GM21737 (cell line): ENCODE results near the gene MTMR3.
"Not testable (repeated sequence)": the region's sequence is repeated elsewhere in the genome, so short reads cannot be mapped to it uniquely, and the experiment has no call there.

Experiments
- ATAC-seq: cut with Tn5 transposase; IDR thresholded peaks from one replicate; pipeline ENCODE4 v1.9.1; 2021; ENCODE audit warnings: mild to moderate bottlenecking, moderate library complexity; ENCODE audit not compliant: unreplicated experiment

The MTMR3 gene

GRCh38 chr22:29954203-29954855 lies 71.4 kb downstream of the MTMR3 start:
- ATAC-seq: no peak

GRCh38 chr22:29956680-29957079 lies 73.7 kb downstream of the MTMR3 start:
- no peak for ATAC-seq

GRCh38 chr22:29958170-29958569 lies 75.2 kb downstream of the MTMR3 start:
- ATAC-seq: no peak

- no peak for ATAC-seq
These were observed 81.8 kb downstream of the MTMR3 start for GRCh38 chr22:29964776-29965175.

- no peak for ATAC-seq
These were observed 84.5 kb downstream of the MTMR3 start for GRCh38 chr22:29967461-29967860.

GRCh38 chr22:29971607-29972006 lies 88.6 kb downstream of the MTMR3 start:
- no peak for ATAC-seq

- no peak for ATAC-seq
These were observed 89.1 kb downstream of the MTMR3 start for GRCh38 chr22:29972121-29972520.

GRCh38 chr22:29973269-29973668 lies 90.3 kb downstream of the MTMR3 start:
- ATAC-seq: no peak

- not testable (repeated sequence) for ATAC-seq
These were observed 90.7 kb downstream of the MTMR3 start for GRCh38 chr22:29973680-29974079.

- ATAC-seq: no peak
These were observed 92.5 kb downstream of the MTMR3 start for GRCh38 chr22:29975494-29975893.

- no peak for ATAC-seq
These were observed 94.1 kb downstream of the MTMR3 start for GRCh38 chr22:29977107-29977506.

GRCh38 chr22:29979777-29980321 lies 96.9 kb downstream of the MTMR3 start:
- no peak for ATAC-seq

GRCh38 chr22:29983296-29983917 lies 100.4 kb downstream of the MTMR3 start:
- no peak for ATAC-seq

- ATAC-seq: no peak
These were observed 102.9 kb downstream of the MTMR3 start for GRCh38 chr22:29985912-29986311.

GRCh38 chr22:29987137-29987536 lies 104.2 kb downstream of the MTMR3 start:
- no peak for ATAC-seq

- no peak for ATAC-seq
These were observed 105.7 kb downstream of the MTMR3 start for GRCh38 chr22:29988719-29989118.

GRCh38 chr22:29989446-29989845 lies 106.5 kb downstream of the MTMR3 start:
- no peak for ATAC-seq

- ATAC-seq: no peak
These were observed 109.6 kb downstream of the MTMR3 start for GRCh38 chr22:29992341-29993275.

- no peak for ATAC-seq
These were observed 111.2 kb downstream of the MTMR3 start for GRCh38 chr22:29994027-29994715.

GRCh38 chr22:29994943-29995342 lies 112.0 kb downstream of the MTMR3 start:
- ATAC-seq: no peak

GRCh38 chr22:29997107-29997506 lies 114.1 kb downstream of the MTMR3 start:
- ATAC-seq: no peak
